K562 (cell line): Measurements from ENCODE around the gene ZFPM1. TPM values are rescaled to one million over a fixed set of nuclear protein-coding genes. Genes with fewer than 3 reads are reported as not detected.

Source experiments
- CXXC5 ChIP-seq: fragments of 250-450 bp; sonication (Bioruptor Pico); IDR thresholded peaks from 2 replicates; pipeline ENCODE4 v1.8.0; 2022; ENCODE audit warnings: inconsistent platforms, mild to moderate bottlenecking, moderate library complexity
- DACH1 ChIP-seq: fragments of 450-650 bp; IDR thresholded peaks from 2 replicates; pipeline ENCODE4 v1.6.1; 2018; ENCODE audit not compliant: partially characterized antibody
- FOXK2 ChIP-seq, 2 experiments: fragments of 450-650 bp; IDR thresholded peaks in 1 of 2; conservative IDR thresholded peaks in 1 of 2; 2 replicates each; pipeline ENCODE4 v1.6.1; 2016; ENCODE audit warnings: low read depth in 2 of 2, mild to moderate bottlenecking in 1 of 2
- MAX ChIP-seq: sonication (generic); formaldehyde crosslinking; IDR thresholded peaks from 2 replicates; pipeline ENCODE4 v1.9.0; 2022; ENCODE audit warnings: mild to moderate bottlenecking, missing genetic modification reagents
- PBX2 ChIP-seq, 2 experiments: IDR thresholded peaks in 1 of 2; conservative IDR thresholded peaks in 1 of 2; 2 replicates each; pipeline ENCODE4 v1.6.1; 2016; ENCODE audit warnings: low read depth in 2 of 2, mild to moderate bottlenecking in 1 of 2, missing compliant biosample characterization in 1 of 2, missing genetic modification characterization in 1 of 2, moderate library complexity in 1 of 2
- PTTG1 ChIP-seq: fragments of 450-650 bp; IDR thresholded peaks from 2 replicates; pipeline ENCODE4 v1.6.1; 2016; ENCODE audit warnings: low read depth, mild to moderate bottlenecking, missing genetic modification characterization, missing compliant biosample characterization
- RAD51 ChIP-seq: fragments of 450-650 bp; IDR thresholded peaks from 2 replicates; pipeline ENCODE4 v1.7.1; 2016; ENCODE audit warnings: low read depth, mild to moderate bottlenecking, borderline replicate concordance
- RBM14 ChIP-seq: fragments of 200-400 bp; formaldehyde crosslinking; IDR thresholded peaks from 2 replicates; pipeline ENCODE4 v1.6.1; 2018; ENCODE audit warnings: low read depth, mild to moderate bottlenecking, low read length, moderate library complexity, borderline replicate concordance; ENCODE audit not compliant: insufficient read depth
- SIN3A ChIP-seq, 2 experiments: fragments of 150-350 bp in 1 of 2; IDR thresholded peaks; 2 replicates each; pipeline ENCODE4 v1.6.1; 2011 to 2016; ENCODE audit warnings: borderline replicate concordance in 2 of 2, low read depth in 2 of 2, low read length in 2 of 2, mild to moderate bottlenecking in 2 of 2, moderate library complexity in 2 of 2; ENCODE audit not compliant: control insufficient read depth in 1 of 2
- SMARCE1 ChIP-seq: fragments of 450-650 bp; IDR thresholded peaks from 2 replicates; pipeline ENCODE4 v1.7.1; 2016; ENCODE audit warnings: mild to moderate bottlenecking
- VEZF1 ChIP-seq: fragments of 200-800 bp; sonication (Bioruptor generic); IDR thresholded peaks from 2 replicates; pipeline ENCODE4 v1.6.1; 2017; ENCODE audit warnings: missing genetic modification characterization, missing compliant biosample characterization
- ZBTB17 ChIP-seq: fragments of 450-650 bp; formaldehyde crosslinking; IDR thresholded peaks from 2 replicates; pipeline ENCODE4 v1.4.0; 2020; ENCODE audit warnings: mild to moderate bottlenecking
- ZNF23 ChIP-seq: fragments of 250-450 bp; sonication (Bioruptor Pico); IDR thresholded peaks from 2 replicates; pipeline ENCODE4 v1.4.0; 2020; ENCODE audit warnings: mild to moderate bottlenecking
- ZNF740 ChIP-seq, 3 experiments: fragments of 200-800 bp in 1 of 3; sonication (Bioruptor generic) in 1 of 3; sonication (generic) in 1 of 3; formaldehyde crosslinking in 1 of 3; IDR thresholded peaks; 2 replicates each; pipeline versions ENCODE4 v1.6.1 to v1.8.0; 2016 to 2022; ENCODE audit warnings: mild to moderate bottlenecking in 2 of 3, missing compliant biosample characterization in 2 of 3, missing genetic modification characterization in 2 of 3, missing genetic modification reagents in 1 of 3
- polyA plus RNA-seq, 8 experiments: library from polyadenylated mRNA; depleted of rRNA in 4 of 8; stranded (reverse) in 5 of 8; unstranded in 3 of 8; fragments of >200 nt; fragmentation: Nextera tagmentation in 2 of 8; fragmentation: Illumina TruSeq in 1 of 8; extraction: Ambion mirVana in 2 of 8; extraction: Trizol in 1 of 8; gene quantifications; 2 replicates each; pipeline versions ENCODE4 v1.2.1 to v1.2.3, GENCODE V29; 2011 to 2014; ENCODE audit warnings: inconsistent platforms in 1 of 8, missing spikeins in 1 of 8
- total RNA-seq, 7 experiments: library from RNA; depleted of rRNA in 6 of 7; stranded (reverse); fragments of >200 nt in 6 of 7; fragmentation: Illumina TruSeq in 2 of 7; extraction: Trizol in 2 of 7; gene quantifications; 2 replicates each; pipeline versions ENCODE4 v1.2.1 to v1.2.3, GENCODE V29; 2011 to 2021; ENCODE audit warnings: low replicate concordance in 1 of 7

ZFPM1 gene
- total and polyA plus RNA-seq, 9 of the 15 experiments (the other 6 are each of a cell fraction or from before 2014, with no cell fraction given): 0.03 to 35.9 (median 1.4) TPM

- TF ChIP-seq ZNF740 (CRISPR knock-in tag; IDR thresholded peaks at IDR 0.05): no peak
- no peak for TF ChIP-seq ZNF740 (tag; IDR thresholded peaks at IDR 0.05)
- TF ChIP-seq RBM14: 0 out of 2 replicates have a peak, but pooled peaks have one; percentile 17
- peak; percentile 3 to 21; a peak in 1 of 4 replicates for TF ChIP-seq SIN3A (IDR thresholded peaks at IDR 0.05; ENCODE audit: borderline replicate concordance in 2 of 2, control insufficient read depth in 1 of 2, low read depth in 2 of 2, low read length in 2 of 2)
- TF ChIP-seq FOXK2 (conservative IDR thresholded peaks at IDR 0.05 in 1 of 2, IDR thresholded peaks at IDR 0.05 in 1 of 2; ENCODE audit: low read depth in 2 of 2): peak in 1 of 2 experiments; percentile 26; a peak in 1 of 4 replicates
- no peak for TF ChIP-seq PBX2 (CRISPR knock-in tag; IDR thresholded peaks at IDR 0.05; ENCODE audit: low read depth)
- no peak for TF ChIP-seq PBX2 (tag; conservative IDR thresholded peaks at IDR 0.05; ENCODE audit: low read depth)
- peak; percentile 53 for TF ChIP-seq DACH1
- peak; percentile 82 for TF ChIP-seq MAX (CRISPR knock-in tag)
- TF ChIP-seq ZBTB17 (CRISPR knock-in tag): 0 out of 2 replicates have a peak, but pooled peaks have one; percentile 26
- TF ChIP-seq SMARCE1: peak; percentile 62; the same call in 1 of the 2 replicates
- peak; percentile 56 for TF ChIP-seq VEZF1
- TF ChIP-seq PTTG1 (tag): no peak
- no peak for TF ChIP-seq ZNF23 (CRISPR knock-in tag)
- peak; percentile 64; the same call in 1 of the 2 replicates for TF ChIP-seq CXXC5 (CRISPR knock-in tag)
- peak; percentile 70 for TF ChIP-seq RAD51
These were observed 56.0 kb downstream of the ZFPM1 start (continued) for GRCh38 chr16:88508868-88509748.
